ENCODE data around the gene OLIG2. TPM values are rescaled to one million over a fixed set of nuclear protein-coding genes. Genes with fewer than 3 reads are reported as not detected.

The OLIG2 gene
- total and polyA plus RNA-seq, 9 donors, result 0.04 TPM; not detected in 8

DNA sequence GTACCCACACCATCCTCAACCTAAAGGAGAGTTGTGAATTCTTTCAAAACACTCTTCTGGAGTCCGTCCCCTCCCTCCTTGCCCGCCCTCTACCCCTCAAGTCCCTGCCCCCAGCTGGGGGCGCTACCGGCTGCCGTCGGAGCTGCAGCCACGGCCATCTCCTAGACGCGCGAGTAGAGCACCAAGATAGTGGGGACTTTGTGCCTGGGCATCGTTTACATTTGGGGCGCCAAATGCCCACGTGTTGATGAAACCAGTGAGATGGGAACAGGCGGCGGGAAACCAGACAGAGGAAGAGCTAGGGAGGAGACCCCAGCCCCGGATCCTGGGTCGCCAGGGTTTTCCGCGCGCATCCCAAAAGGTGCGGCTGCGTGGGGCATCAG, 638 bp upstream of the OLIG2 start:
- peaks cover 57% of the 10 kb centered on the region for H3K4me1 ChIP-seq (ENCODE audit: control insufficient read depth, insufficient read depth, low read length)
- H3K36me3 ChIP-seq (ENCODE audit: control insufficient read depth, insufficient read depth, low read length), result no peaks in the 10 kb centered on the region
- DNase-seq, result no peak
- no peaks in the 10 kb centered on the region for H3K9me3 ChIP-seq (replicated peaks; ENCODE audit: control insufficient read depth, low read depth, low read length)
- WGBS (ENCODE audit: insufficient coverage), result 1% methylated on average over 13 of the region's 22 CpGs
- no peak overlapping the region for H3K4me3 ChIP-seq (ENCODE audit: low read length)
- H3K27me3 ChIP-seq (ENCODE audit: control insufficient read depth, insufficient read depth, low read length), result peaks cover 96% of the 10 kb centered on the region
- H3K27ac ChIP-seq (ENCODE audit: low read length), result no peak overlapping the region

DNA sequence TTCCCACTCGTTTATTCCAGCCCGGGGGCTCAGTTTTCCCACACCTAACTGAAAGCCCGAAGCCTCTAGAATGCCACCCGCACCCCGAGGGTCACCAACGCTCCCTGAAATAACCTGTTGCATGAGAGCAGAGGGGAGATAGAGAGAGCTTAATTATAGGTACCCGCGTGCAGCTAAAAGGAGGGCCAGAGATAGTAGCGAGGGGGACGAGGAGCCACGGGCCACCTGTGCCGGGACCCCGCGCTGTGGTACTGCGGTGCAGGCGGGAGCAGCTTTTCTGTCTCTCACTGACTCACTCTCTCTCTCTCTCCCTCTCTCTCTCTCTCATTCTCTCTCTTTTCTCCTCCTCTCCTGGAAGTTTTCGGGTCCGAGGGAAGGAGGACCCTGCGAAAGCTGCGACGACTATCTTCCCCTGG, 716 bp downstream of the OLIG2 start:
- no peak for DNase-seq
- H3K9me3 ChIP-seq (replicated peaks; ENCODE audit: control insufficient read depth, low read depth, low read length), result no peaks in the 10 kb centered on the region
- H3K27me3 ChIP-seq (ENCODE audit: control insufficient read depth, insufficient read depth, low read length), result peaks cover 96% of the 10 kb centered on the region
- WGBS (ENCODE audit: insufficient coverage), result 1% methylated on average over 12 of the region's 21 CpGs
- H3K36me3 ChIP-seq (ENCODE audit: control insufficient read depth, insufficient read depth, low read length), result no peaks in the 10 kb centered on the region
- H3K4me1 ChIP-seq (ENCODE audit: control insufficient read depth, insufficient read depth, low read length), result peaks cover 53% of the 10 kb centered on the region
- H3K27ac ChIP-seq (ENCODE audit: low read length), result no peak overlapping the region
- no peak overlapping the region for H3K4me3 ChIP-seq (ENCODE audit: low read length)

DNA sequence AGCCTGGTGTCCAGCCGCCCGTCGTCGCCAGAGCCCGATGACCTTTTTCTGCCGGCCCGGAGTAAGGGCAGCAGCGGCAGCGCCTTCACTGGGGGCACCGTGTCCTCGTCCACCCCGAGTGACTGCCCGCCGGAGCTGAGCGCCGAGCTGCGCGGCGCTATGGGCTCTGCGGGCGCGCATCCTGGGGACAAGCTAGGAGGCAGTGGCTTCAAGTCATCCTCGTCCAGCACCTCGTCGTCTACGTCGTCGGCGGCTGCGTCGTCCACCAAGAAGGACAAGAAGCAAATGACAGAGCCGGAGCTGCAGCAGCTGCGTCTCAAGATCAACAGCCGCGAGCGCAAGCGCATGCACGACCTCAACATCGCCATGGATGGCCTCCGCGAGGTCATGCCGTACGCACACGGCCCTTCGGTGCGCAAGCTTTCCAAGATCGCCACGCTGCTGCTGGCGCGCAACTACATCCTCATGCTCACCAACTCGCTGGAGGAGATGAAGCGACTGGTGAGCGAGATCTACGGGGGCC, 1.2 kb downstream of the OLIG2 start:
- Histone ChIP-seq H3K4me1 (ENCODE audit: control insufficient read depth, insufficient read depth, low read length) (peaks cover 53% of the 10 kb centered on the region), H3K36me3 (ENCODE audit: control insufficient read depth, insufficient read depth, low read length) (no peaks in the 10 kb centered on the region), H3K27ac (ENCODE audit: low read length) (no peak overlapping the region), H3K9me3 (replicated peaks; ENCODE audit: control insufficient read depth, low read depth, low read length) (no peaks in the 10 kb centered on the region), H3K27me3 (ENCODE audit: control insufficient read depth, insufficient read depth, low read length) (peaks cover 96% of the 10 kb centered on the region), H3K4me3 (ENCODE audit: low read length) (no peak overlapping the region)
- no peak for DNase-seq
- under 1% methylated on average over 54 of the region's 54 CpGs for WGBS (ENCODE audit: insufficient coverage)

DNA sequence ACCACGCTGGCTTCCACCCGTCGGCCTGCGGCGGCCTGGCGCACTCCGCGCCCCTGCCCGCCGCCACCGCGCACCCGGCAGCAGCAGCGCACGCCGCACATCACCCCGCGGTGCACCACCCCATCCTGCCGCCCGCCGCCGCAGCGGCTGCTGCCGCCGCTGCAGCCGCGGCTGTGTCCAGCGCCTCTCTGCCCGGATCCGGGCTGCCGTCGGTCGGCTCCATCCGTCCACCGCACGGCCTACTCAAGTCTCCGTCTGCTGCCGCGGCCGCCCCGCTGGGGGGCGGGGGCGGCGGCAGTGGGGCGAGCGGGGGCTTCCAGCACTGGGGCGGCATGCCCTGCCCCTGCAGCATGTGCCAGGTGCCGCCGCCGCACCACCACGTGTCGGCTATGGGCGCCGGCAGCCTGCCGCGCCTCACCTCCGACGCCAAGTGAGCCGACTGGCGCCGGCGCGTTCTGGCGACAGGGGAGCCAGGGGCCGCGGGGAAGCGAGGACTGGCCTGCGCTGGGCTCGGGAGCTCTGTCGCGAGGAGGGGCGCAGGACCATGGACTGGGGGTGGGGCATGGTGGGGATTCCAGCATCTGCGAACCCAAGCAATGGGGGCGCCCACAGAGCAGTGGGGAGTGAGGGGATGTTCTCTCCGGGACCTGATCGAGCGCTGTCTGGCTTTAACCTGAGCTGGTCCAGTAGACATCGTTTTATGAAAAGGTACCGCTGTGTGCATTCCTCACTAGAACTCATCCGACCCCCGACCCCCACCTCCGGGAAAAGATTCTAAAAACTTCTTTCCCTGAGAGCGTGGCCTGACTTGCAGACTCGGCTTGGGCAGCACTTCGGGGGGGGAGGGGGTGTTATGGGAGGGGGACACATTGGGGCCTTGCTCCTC, 1.9 kb downstream of the OLIG2 start:
- Histone ChIP-seq H3K4me3 (ENCODE audit: low read length) (no peak overlapping the region), H3K9me3 (replicated peaks; ENCODE audit: control insufficient read depth, low read depth, low read length) (no peaks in the 10 kb centered on the region), H3K4me1 (ENCODE audit: control insufficient read depth, insufficient read depth, low read length) (peaks cover 52% of the 10 kb centered on the region), H3K27ac (ENCODE audit: low read length) (no peak overlapping the region), H3K36me3 (ENCODE audit: control insufficient read depth, insufficient read depth, low read length) (no peaks in the 10 kb centered on the region), H3K27me3 (ENCODE audit: control insufficient read depth, insufficient read depth, low read length) (peaks cover 96% of the 10 kb centered on the region)
- under 1% methylated on average over 75 of the region's 85 CpGs for WGBS (ENCODE audit: insufficient coverage)
- DNase-seq, result no peak

DNA sequence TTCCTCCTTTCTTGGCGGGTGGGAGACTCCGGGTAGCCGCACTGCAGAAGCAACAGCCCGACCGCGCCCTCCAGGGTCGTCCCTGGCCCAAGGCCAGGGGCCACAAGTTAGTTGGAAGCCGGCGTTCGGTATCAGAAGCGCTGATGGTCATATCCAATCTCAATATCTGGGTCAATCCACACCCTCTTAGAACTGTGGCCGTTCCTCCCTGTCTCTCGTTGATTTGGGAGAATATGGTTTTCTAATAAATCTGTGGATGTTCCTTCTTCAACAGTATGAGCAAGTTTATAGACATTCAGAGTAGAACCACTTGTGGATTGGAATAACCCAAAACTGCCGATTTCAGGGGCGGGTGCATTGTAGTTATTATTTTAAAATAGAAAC, 2.5 kb downstream of the OLIG2 start:
- peaks cover 47% of the 10 kb centered on the region for H3K4me1 ChIP-seq (ENCODE audit: control insufficient read depth, insufficient read depth, low read length)
- H3K27ac ChIP-seq (ENCODE audit: low read length), result no peak overlapping the region
- H3K4me3 ChIP-seq (ENCODE audit: low read length), result no peak overlapping the region
- no peak for DNase-seq
- H3K9me3 ChIP-seq (replicated peaks; ENCODE audit: control insufficient read depth, low read depth, low read length), result no peaks in the 10 kb centered on the region
- no peaks in the 10 kb centered on the region for H3K36me3 ChIP-seq (ENCODE audit: control insufficient read depth, insufficient read depth, low read length)
- no CpG with 5 or more reads among the region's 15 CpGs for WGBS (ENCODE audit: insufficient coverage)
- peaks cover 96% of the 10 kb centered on the region for H3K27me3 ChIP-seq (ENCODE audit: control insufficient read depth, insufficient read depth, low read length)

DNA sequence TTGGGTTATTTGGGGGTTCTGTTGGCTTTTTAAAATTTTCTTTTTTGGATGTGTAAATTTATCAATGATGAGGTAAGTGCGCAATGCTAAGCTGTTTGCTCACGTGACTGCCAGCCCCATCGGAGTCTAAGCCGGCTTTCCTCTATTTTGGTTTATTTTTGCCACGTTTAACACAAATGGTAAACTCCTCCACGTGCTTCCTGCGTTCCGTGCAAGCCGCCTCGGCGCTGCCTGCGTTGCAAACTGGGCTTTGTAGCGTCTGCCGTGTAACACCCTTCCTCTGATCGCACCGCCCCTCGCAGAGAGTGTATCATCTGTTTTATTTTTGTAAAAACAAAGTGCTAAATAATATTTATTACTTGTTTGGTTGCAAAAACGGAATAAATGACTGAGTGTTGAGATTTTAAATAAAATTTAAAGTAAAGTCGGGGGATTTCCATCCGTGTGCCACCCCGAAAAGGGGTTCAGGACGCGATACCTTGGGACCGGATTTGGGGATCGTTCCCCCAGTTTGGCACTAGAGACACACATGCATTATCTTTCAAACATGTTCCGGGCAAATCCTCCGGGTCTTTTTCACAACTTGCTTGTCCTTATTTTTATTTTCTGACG, 3.1 kb downstream of the OLIG2 start:
- Histone ChIP-seq H3K4me1 (ENCODE audit: control insufficient read depth, insufficient read depth, low read length) (peaks cover 47% of the 10 kb centered on the region), H3K36me3 (ENCODE audit: control insufficient read depth, insufficient read depth, low read length) (no peaks in the 10 kb centered on the region), H3K27ac (ENCODE audit: low read length) (no peak overlapping the region), H3K9me3 (replicated peaks; ENCODE audit: control insufficient read depth, low read depth, low read length) (no peaks in the 10 kb centered on the region), H3K4me3 (ENCODE audit: low read length) (no peak overlapping the region), H3K27me3 (ENCODE audit: control insufficient read depth, insufficient read depth, low read length) (peaks cover 96% of the 10 kb centered on the region)
- no peak for DNase-seq
- WGBS (ENCODE audit: insufficient coverage), result 1% methylated on average over 19 of the region's 28 CpGs

DNA sequence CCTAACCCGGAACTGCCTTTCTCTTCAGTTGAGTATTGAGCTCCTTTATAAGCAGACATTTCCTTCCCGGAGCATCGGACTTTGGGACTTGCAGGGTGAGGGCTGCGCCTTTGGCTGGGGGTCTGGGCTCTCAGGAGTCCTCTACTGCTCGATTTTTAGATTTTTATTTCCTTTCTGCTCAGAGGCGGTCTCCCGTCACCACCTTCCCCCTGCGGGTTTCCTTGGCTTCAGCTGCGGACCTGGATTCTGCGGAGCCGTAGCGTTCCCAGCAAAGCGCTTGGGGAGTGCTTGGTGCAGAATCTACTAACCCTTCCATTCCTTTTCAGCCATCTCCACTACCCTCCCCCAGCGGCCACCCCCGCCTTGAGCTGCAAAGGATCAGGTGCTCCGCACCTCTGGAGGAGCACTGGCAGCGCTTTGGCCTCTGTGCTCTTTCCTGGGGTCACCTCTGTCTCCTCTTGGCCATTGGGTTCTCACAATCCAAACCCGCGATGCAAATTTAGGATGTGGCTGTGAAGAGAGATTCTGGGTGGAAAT, 3.7 kb downstream of the OLIG2 start:
- H3K9me3 ChIP-seq (replicated peaks; ENCODE audit: control insufficient read depth, low read depth, low read length), result no peaks in the 10 kb centered on the region
- H3K4me1 ChIP-seq (ENCODE audit: control insufficient read depth, insufficient read depth, low read length), result peaks cover 45% of the 10 kb centered on the region
- no peak for DNase-seq
- H3K27ac ChIP-seq (ENCODE audit: low read length), result no peak overlapping the region
- 3% methylated on average over 17 of the region's 19 CpGs for WGBS (ENCODE audit: insufficient coverage)
- H3K27me3 ChIP-seq (ENCODE audit: control insufficient read depth, insufficient read depth, low read length), result peaks cover 96% of the 10 kb centered on the region
- no peaks in the 10 kb centered on the region for H3K36me3 ChIP-seq (ENCODE audit: control insufficient read depth, insufficient read depth, low read length)
- H3K4me3 ChIP-seq (ENCODE audit: low read length), result no peak overlapping the region

DNA sequence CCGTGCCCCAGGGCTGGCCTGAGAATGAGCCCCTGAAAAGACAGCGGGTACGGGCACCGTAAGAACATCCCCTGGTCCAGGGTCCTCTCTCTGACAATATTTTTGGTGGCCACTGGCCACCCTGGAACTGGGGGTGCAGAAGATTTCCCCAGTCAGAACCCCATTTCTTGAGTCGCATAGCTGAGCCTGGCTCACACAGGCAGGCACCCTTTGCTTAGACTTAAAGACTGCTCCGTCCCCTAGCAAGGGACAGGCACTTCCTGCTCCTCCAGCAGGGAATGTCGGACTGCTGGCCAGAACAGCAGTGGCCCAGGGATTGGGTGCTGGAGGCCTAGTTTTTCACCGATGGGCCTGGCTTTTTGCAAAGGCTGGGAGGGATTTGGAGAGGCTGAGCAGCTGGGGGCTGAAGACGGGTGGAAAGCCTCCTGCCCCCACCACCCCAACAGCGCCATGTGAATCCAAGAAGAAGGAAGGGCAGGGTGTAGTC, 4.3 kb downstream of the OLIG2 start:
- WGBS (ENCODE audit: insufficient coverage), result 8% methylated on average over 6 of the region's 10 CpGs
- peaks cover 42% of the 10 kb centered on the region for H3K4me1 ChIP-seq (ENCODE audit: control insufficient read depth, insufficient read depth, low read length)
- no peak overlapping the region for H3K4me3 ChIP-seq (ENCODE audit: low read length)
- H3K27me3 ChIP-seq (ENCODE audit: control insufficient read depth, insufficient read depth, low read length), result peaks cover 96% of the 10 kb centered on the region
- no peak for DNase-seq
- no peaks in the 10 kb centered on the region for H3K9me3 ChIP-seq (replicated peaks; ENCODE audit: control insufficient read depth, low read depth, low read length)
- no peak overlapping the region for H3K27ac ChIP-seq (ENCODE audit: low read length)
- no peaks in the 10 kb centered on the region for H3K36me3 ChIP-seq (ENCODE audit: control insufficient read depth, insufficient read depth, low read length)

DNA sequence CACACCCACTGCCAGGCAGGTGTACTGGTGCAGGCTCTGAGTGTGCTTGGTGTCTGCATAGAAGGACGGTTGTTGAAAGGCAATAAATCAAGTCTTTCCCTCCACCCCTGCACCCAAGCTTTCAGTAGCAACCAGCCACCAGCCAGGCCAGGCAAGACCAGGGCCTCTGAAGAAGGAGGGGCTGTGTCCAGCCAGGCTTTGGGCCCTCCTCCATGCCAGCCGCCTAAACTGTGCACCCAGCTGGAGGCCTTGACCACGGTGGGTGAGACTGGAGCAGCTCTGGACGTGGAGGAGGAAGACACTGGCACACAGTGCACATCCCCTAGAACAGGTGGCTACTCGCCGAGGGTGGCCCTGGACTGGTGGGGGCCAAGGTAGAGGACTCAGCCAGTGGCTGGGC, 4.9 kb downstream of the OLIG2 start:
- Histone ChIP-seq H3K27me3 (ENCODE audit: control insufficient read depth, insufficient read depth, low read length) (peaks cover 96% of the 10 kb centered on the region), H3K9me3 (replicated peaks; ENCODE audit: control insufficient read depth, low read depth, low read length) (no peaks in the 10 kb centered on the region), H3K4me3 (ENCODE audit: low read length) (no peak overlapping the region), H3K27ac (ENCODE audit: low read length) (no peak overlapping the region), H3K36me3 (ENCODE audit: control insufficient read depth, insufficient read depth, low read length) (no peaks in the 10 kb centered on the region), H3K4me1 (ENCODE audit: control insufficient read depth, insufficient read depth, low read length) (peaks cover 38% of the 10 kb centered on the region)
- WGBS (ENCODE audit: insufficient coverage), result 25% methylated on average over 5 of the region's 6 CpGs
- no peak for DNase-seq

Data from muscle of leg (tissue), 11 donors.